H1 (cell line): Measurements from ENCODE around the gene UBR3. TPM values are rescaled to one million over a fixed set of nuclear protein-coding genes. Genes with fewer than 3 reads are reported as not detected.

Source experiments
- CTCF ChIA-PET: fragments of 300-600 bp; sonication (Branson Sonifier 250); formaldehyde crosslinking; loops from one replicate; lab custom pipeline; 2021; ENCODE audit not compliant: partially characterized antibody; lab: Charles Lee
- POLR2A ChIA-PET: fragments of 300-600 bp; sonication (Branson Sonifier 250); formaldehyde crosslinking; loops from one replicate; lab custom pipeline; 2021; ENCODE audit warnings: inconsistent platforms; ENCODE audit not compliant: partially characterized antibody; lab: Charles Lee
- DNase-seq, 2 experiments: peaks; one replicate each; pipeline versions ENCODE4 v3.0.0 to v3.0.0-alpha.2; 2010 to 2022; ENCODE audit warnings: low spot score in 2 of 2, low read depth in 1 of 2, mixed read lengths in 1 of 2
- FAIRE-seq: peaks from 2 replicates; lab custom pipeline; 2011; peaks lifted over from hg19 to GRCh38; lab: Jason Lieb, UNC
- H2AFZ ChIP-seq: 2 replicates; pipeline ENCODE4 v1.8.1; 2012; ENCODE audit warnings: low read length, inconsistent platforms
- H2AK5ac ChIP-seq: 2 replicates; pipeline ENCODE4 v1.6.1; 2013; ENCODE audit warnings: low read depth, low read length
- H2BK120ac ChIP-seq: replicated peaks from 2 replicates; pipeline ENCODE3; 2013; ENCODE audit warnings: low read depth, low read length, inconsistent platforms
- H2BK12ac ChIP-seq: 2 replicates; pipeline ENCODE4 v1.6.1; 2013; ENCODE audit warnings: low read depth, low read length
- H2BK15ac ChIP-seq: 2 replicates; pipeline ENCODE4 v1.6.1; 2013; ENCODE audit warnings: low read length
- H2BK20ac ChIP-seq: 2 replicates; pipeline ENCODE4 v1.6.1; 2013; ENCODE audit warnings: low read length
- H2BK5ac ChIP-seq: 2 replicates; pipeline ENCODE4 v1.6.1; 2013; ENCODE audit warnings: low read depth, low read length
- H3K14ac ChIP-seq: 2 replicates; pipeline ENCODE4 v1.6.1; 2013; ENCODE audit warnings: inconsistent platforms; ENCODE audit not compliant: insufficient read length
- H3K18ac ChIP-seq: 2 replicates; pipeline ENCODE4 v1.6.1; 2013; ENCODE audit warnings: low read length; ENCODE audit errors: extremely low read depth
- H3K23ac ChIP-seq: 2 replicates; pipeline ENCODE4 v1.6.1; 2013; ENCODE audit warnings: inconsistent platforms; ENCODE audit not compliant: insufficient read length
- H3K23me2 ChIP-seq: 2 replicates; pipeline ENCODE4 v1.6.1; 2013; ENCODE audit warnings: low read depth, low read length
- H3K27ac ChIP-seq: 2 replicates; pipeline ENCODE4 v1.6.1; 2011; ENCODE audit warnings: low read depth, low read length, inconsistent platforms
- H3K27me3 ChIP-seq, 4 experiments: replicated peaks in 1 of 4; 1 replicate in 1 of 4; 2 replicates in 3 of 4; pipeline versions ENCODE4 v1.6.1 to v1.8.1; 2011 to 2013; ENCODE audit warnings: low read length in 3 of 4, mild to moderate bottlenecking in 3 of 4, inconsistent platforms in 2 of 4, mixed read lengths in 2 of 4, moderate library complexity in 1 of 4; ENCODE audit not compliant: control insufficient read depth in 3 of 4, insufficient read depth in 3 of 4; ENCODE audit errors: extremely low read depth in 1 of 4
- H3K36me3 ChIP-seq, 4 experiments: 2 replicates each; pipeline versions ENCODE4 v1.6.1 to v1.8.1; 2011 to 2013; ENCODE audit warnings: mild to moderate bottlenecking in 4 of 4, low read length in 3 of 4, moderate library complexity in 2 of 4, control low read depth in 1 of 4, inconsistent platforms in 1 of 4; ENCODE audit not compliant: insufficient read depth in 4 of 4, control insufficient read depth in 2 of 4
- H3K4ac ChIP-seq: replicated peaks from 2 replicates; pipeline ENCODE3; 2013; ENCODE audit warnings: low read length, low read depth, mixed read lengths, inconsistent platforms; ENCODE audit not compliant: insufficient read length
- H3K4me1 ChIP-seq, 4 experiments: replicated peaks in 1 of 4; 1 replicate in 1 of 4; 2 replicates in 3 of 4; pipeline versions ENCODE4 v1.6.1 to v1.8.1; 2011 to 2013; ENCODE audit warnings: low read length in 3 of 4, inconsistent platforms in 2 of 4, mixed read lengths in 1 of 4; ENCODE audit not compliant: insufficient read depth in 4 of 4, control insufficient read depth in 3 of 4
- H3K4me2 ChIP-seq, 2 experiments: 2 replicates each; pipeline versions ENCODE4 v1.6.1 to v1.8.1; 2011 to 2013; ENCODE audit warnings: low read depth in 2 of 2, low read length in 2 of 2, control low read depth in 1 of 2, inconsistent platforms in 1 of 2, mild to moderate bottlenecking in 1 of 2; ENCODE audit not compliant: insufficient read depth in 1 of 2
- H3K4me3 ChIP-seq, 4 experiments: fragments of 200-600, 300-600 bp in 1 of 4; sonication (generic), shearing (Covaris generic), sonication (Bioruptor Twin) in 1 of 4; 2 replicates each; pipeline versions ENCODE4 v1.5.1 to v1.8.1; 2011 to 2016; ENCODE audit warnings: low read length in 4 of 4, low read depth in 3 of 4, control low read depth in 2 of 4, inconsistent platforms in 2 of 4, mild to moderate bottlenecking in 2 of 4, mixed read lengths in 1 of 4, moderate library complexity in 1 of 4; ENCODE audit not compliant: insufficient read depth in 2 of 4; ENCODE audit errors: extremely low read depth in 1 of 4
- H3K56ac ChIP-seq: replicated peaks from 2 replicates; pipeline ENCODE3; 2013; ENCODE audit warnings: low read depth, mild to moderate bottlenecking, mixed read lengths, low read length, inconsistent platforms; ENCODE audit not compliant: insufficient read length
- H3K79me1 ChIP-seq: 2 replicates; pipeline ENCODE4 v1.6.1; 2013; ENCODE audit warnings: low read depth, low read length, control low read depth
- H3K79me2 ChIP-seq, 2 experiments: 2 replicates each; pipeline versions ENCODE4 v1.6.1 to v1.8.1; 2012 to 2013; ENCODE audit warnings: low read length in 2 of 2, mild to moderate bottlenecking in 2 of 2, inconsistent platforms in 1 of 2; ENCODE audit not compliant: insufficient read depth in 2 of 2, control insufficient read depth in 1 of 2
- H3K9ac ChIP-seq, 4 experiments: replicated peaks in 1 of 4; 1 replicate in 1 of 4; 2 replicates in 3 of 4; pipeline versions ENCODE4 v1.6.1 to v1.8.1; 2011 to 2013; ENCODE audit warnings: low read depth in 3 of 4, low read length in 3 of 4, control low read depth in 2 of 4, mild to moderate bottlenecking in 2 of 4, moderate library complexity in 2 of 4, inconsistent platforms in 1 of 4; ENCODE audit errors: extremely low read depth in 1 of 4
- H3K9me3 ChIP-seq, 2 experiments: 2 replicates each; pipeline versions ENCODE4 v1.6.1 to v1.8.1; 2012 to 2013; ENCODE audit warnings: mild to moderate bottlenecking in 2 of 2, moderate library complexity in 2 of 2, control low read depth in 1 of 2, inconsistent platforms in 1 of 2, low read depth in 1 of 2, low read length in 1 of 2, mixed read lengths in 1 of 2; ENCODE audit not compliant: insufficient read depth in 2 of 2
- H4K20me1 ChIP-seq, 2 experiments: replicated peaks in 1 of 2; 2 replicates each; pipeline versions ENCODE3 to v1.8.1; 2011 to 2013; ENCODE audit warnings: inconsistent platforms in 2 of 2, low read length in 2 of 2, mild to moderate bottlenecking in 1 of 2; ENCODE audit not compliant: insufficient read depth in 2 of 2, control insufficient read depth in 1 of 2
- H4K5ac ChIP-seq: 2 replicates; pipeline ENCODE4 v1.6.1; 2013; ENCODE audit warnings: low read length, low read depth, mixed read lengths, inconsistent platforms; ENCODE audit not compliant: insufficient read length
- H4K8ac ChIP-seq: 2 replicates; pipeline ENCODE4 v1.8.0; 2013; ENCODE audit warnings: mild to moderate bottlenecking, moderate library complexity, low read length, inconsistent platforms; ENCODE audit not compliant: insufficient read depth; ENCODE audit errors: extremely low read depth
- H4K91ac ChIP-seq: replicated peaks from 2 replicates; pipeline ENCODE3; 2013; ENCODE audit warnings: low read length, mixed read lengths, inconsistent platforms; ENCODE audit not compliant: insufficient read length
- CBX5 ChIP-seq: fragments of 300-800, 300-1000 bp; sonication (generic); IDR thresholded peaks from 2 replicates; pipeline ENCODE4 v1.7.1; 2016; ENCODE audit warnings: antibody characterized with exemption, low read length, low read depth
- CBX8 ChIP-seq: fragments of 300-800, 300-1000 bp; sonication (generic); IDR thresholded peaks from 2 replicates; pipeline ENCODE4 v1.7.1; 2016; ENCODE audit warnings: low read depth, low read length, borderline replicate concordance
- CHD1 ChIP-seq: IDR thresholded peaks from 2 replicates; pipeline ENCODE4 v1.6.1; 2012; ENCODE audit warnings: low read depth, low read length, improper control_type of control experiment
- CHD2 ChIP-seq: IDR thresholded peaks from 2 replicates; pipeline ENCODE4 v1.6.1; 2012; ENCODE audit warnings: low read length, improper control_type of control experiment
- E2F6 ChIP-seq: IDR thresholded peaks from 2 replicates; pipeline ENCODE4 v1.6.1; 2012; ENCODE audit warnings: inconsistent platforms
- JUND ChIP-seq: IDR thresholded peaks from 2 replicates; pipeline ENCODE4 v1.6.1; 2011; ENCODE audit warnings: mild to moderate bottlenecking, improper control_type of control experiment, low read length
- POLR2A ChIP-seq, 2 experiments: IDR thresholded peaks; 1 replicate in 1 of 2; 2 replicates in 1 of 2; pipeline ENCODE4 v1.6.1; 2011; ENCODE audit warnings: low read depth in 2 of 2, low read length in 2 of 2, mild to moderate bottlenecking in 2 of 2; ENCODE audit errors: control extremely low read depth in 1 of 2
- RNF2 ChIP-seq: fragments of 200-900, 300-1000 bp; sonication (generic); IDR thresholded peaks from 2 replicates; pipeline ENCODE4 v1.7.1; 2016; ENCODE audit warnings: borderline replicate concordance, low read depth, mild to moderate bottlenecking, antibody characterized with exemption, low read length; ENCODE audit not compliant: poor library complexity, severe bottlenecking; ENCODE audit errors: missing control alignments
- SIRT6 ChIP-seq: IDR thresholded peaks from one replicate; pipeline ENCODE4 v1.7.1; 2012; ENCODE audit warnings: low read length, inconsistent platforms
- SP2 ChIP-seq: IDR thresholded peaks from 2 replicates; pipeline ENCODE4 v1.6.1; 2012; ENCODE audit warnings: mild to moderate bottlenecking, low read length, inconsistent platforms
- SUZ12 ChIP-seq: fragments of 200-600 bp; sonication (generic); IDR thresholded peaks from 2 replicates; pipeline ENCODE4 v1.6.1; 2012; ENCODE audit warnings: mild to moderate bottlenecking, inconsistent platforms, low read length, moderate library complexity, mixed read lengths
- ZNF274 ChIP-seq: IDR thresholded peaks from 2 replicates; pipeline ENCODE4 v1.7.0; 2012; ENCODE audit warnings: low read length, borderline replicate concordance; ENCODE audit errors: extremely low read depth
- WGBS, 2 experiments: shearing (Covaris generic) in 1 of 2; methylation state at CpG; one replicate each; pipeline versions ENCODE4 v1.1.6 to v1.1.7; 2013 to 2015; ENCODE audit warnings: low lambda C conversion rate in 2 of 2, mixed read lengths in 2 of 2, inconsistent platforms in 1 of 2, low coverage in 1 of 2, missing lambda C conversion rate in 1 of 2; ENCODE audit not compliant: insufficient replicate concordance in 2 of 2, insufficient coverage in 1 of 2, insufficient read length in 1 of 2; ENCODE audit errors: extremely low coverage in 1 of 2, missing lambda C conversion rate in 1 of 2; 5-methylcytosine and 5-hydroxymethylcytosine counted together
- polyA plus RNA-seq, 7 experiments: library from polyadenylated mRNA; depleted of rRNA in 3 of 7; stranded (reverse) in 5 of 7; unstranded in 2 of 7; fragments of >200 nt in 5 of 7; fragments of 200-250 nt in 2 of 7; gene quantifications; 1 replicate in 5 of 7; 2 replicates in 1 of 7; 4 replicates in 1 of 7; pipeline versions ENCODE4 v1.2.1 to v1.2.3, GENCODE V29; 2011 to 2013; ENCODE audit warnings: missing spikeins in 2 of 7, mixed read lengths in 2 of 7
- total RNA-seq: library from RNA; stranded (reverse); fragmentation: NEBNext Ultra II Directional; extraction: Animal tissue kit (Norgen Biotek cat#: 25700); gene quantifications from 2 replicates; pipeline ENCODE4 v1.2.1, GENCODE V29; 2021

Gene UBR3
- total and polyA plus RNA-seq, 2 of the 8 experiments (the other 6 are each of a cell fraction or from before 2014, with no cell fraction given): 3.7 to 17.7 TPM

GRCh38 chr2:169790581-169790980 lies 36.7 kb upstream of the UBR3 start:
- POLR2A ChIA-PET: interaction anchor here (0.8 to 1.5 kb wide), 4 partner anchors 8 to 206 kb away, joined by 3 read pairs; partner anchors contain the start of gene SSB
- CTCF ChIA-PET: interaction anchor here (0.5 to 2.7 kb wide), 8 partner anchors 13 to 218 kb away, joined by 3 to 10 read pairs (median 4); no protein-coding TSS in a partner anchor
- TF ChIP-seq CBX8 (no peak), POLR2A (IDR thresholded peaks at IDR 0.05; ENCODE audit: control extremely low read depth in 1 of 2, low read depth in 2 of 2, low read length in 2 of 2) (no peak), RNF2 (no peak), SUZ12 (no peak), E2F6 (no peak), SIRT6 (no peak), CHD1 (no peak), JUND (no peak), CBX5 (no peak), SP2 (no peak), CHD2 (no peak), ZNF274 (no peak)

More at GRCh38 chr2:169790581-169790980, 36.7 kb upstream of the UBR3 start:
- Histone ChIP-seq H3K79me1 (no peaks in the 10 kb centered on the region), H2BK20ac (no peak overlapping the region), H3K4me3 (no peak overlapping the region), H3K36me3 (no peaks in the 10 kb centered on the region), H3K23ac (no peak overlapping the region), H3K27me3 (no peaks in the 10 kb centered on the region), H4K91ac (no peak overlapping the region), H3K14ac (no peak overlapping the region), H3K56ac (no peak overlapping the region), H2BK120ac (peak overlapping the region; percentile 54), H4K20me1 (no peaks in the 10 kb centered on the region), H3K27ac (no peak overlapping the region), H3K79me2 (no peaks in the 10 kb centered on the region), H2BK12ac (no peak overlapping the region), H3K4ac (no peak overlapping the region), H2BK15ac (no peak overlapping the region), H4K5ac (no peak overlapping the region), H3K9ac (no peak overlapping the region), H3K9me3 (no peaks in the 10 kb centered on the region), H3K23me2 (no peaks in the 10 kb centered on the region; the same call in 1 of the 2 replicates), H2BK5ac (no peak overlapping the region), H3K4me1 (peaks cover 0 to 12% (median 3%) of the 10 kb centered on the region in 4 experiments; a peak in 2 of 7 replicates), H2AFZ (no peak overlapping the region), H2AK5ac (no peak overlapping the region), H4K8ac (no peak overlapping the region), H3K18ac (no peak overlapping the region), H3K4me2 (no peak overlapping the region)
- DNase-seq: no peak
- WGBS, 2 experiments: 82% methylated on average over 3 of the region's 5 CpGs; no CpG with 5 or more reads in 1 of the 2 experiments
- no peak for FAIRE-seq
